Measurements from ENCODE around the gene MAP2K7.

GRCh38 chr19:7963566-7963965, 59.9 kb downstream of the MAP2K7 start:
- TF ChIP-seq EZH2 (IDR thresholded peaks at IDR 0.05; ENCODE audit: low read length) (no peak), CTCF (optimal IDR thresholded peaks at IDR 0.05 in 1 of 3, IDR thresholded peaks at IDR 0.05 in 1 of 3, conservative IDR thresholded peaks at IDR 0.05 in 1 of 3; ENCODE audit: extremely low read depth in 1 of 3, insufficient read depth in 2 of 3, low read length in 3 of 3) (no peak)
